Endothelial cell of umbilical vein (primary cell): ENCODE data around the gene DAP. TPM values are rescaled to one million over a fixed set of nuclear protein-coding genes. Genes with fewer than 3 reads are reported as not detected.

ENCODE experiments used
- BruUV-seq: library from RNA; stranded (reverse); fragments of 400-500 nt; replicated peaks from 2 replicates; lab custom pipeline; 2021; lab: Mats Ljungman, UMichigan
- CTCF ChIA-PET: fragments of 300-600, 350-600 bp; sonication (Branson Sonifier 250); formaldehyde crosslinking; loops from one replicate; lab custom pipeline; 2021; ENCODE audit warnings: antibody characterized with exemption, inconsistent platforms; lab: Charles Lee
- POLR2A ChIA-PET: fragments of 300-600, 350-600 bp; sonication (Branson Sonifier 250); formaldehyde crosslinking; loops from one replicate; lab custom pipeline; 2021; ENCODE audit warnings: antibody characterized with exemption, inconsistent platforms; lab: Charles Lee
- DNase-seq: peaks from one replicate; pipeline ENCODE4 v3.0.0-alpha.2; 2011; ENCODE audit warnings: low read depth, low spot score
- FAIRE-seq: peaks from 2 replicates; lab custom pipeline; 2011; peaks lifted over from hg19 to GRCh38; lab: Jason Lieb, UNC
- H2AFZ ChIP-seq: 2 replicates; pipeline ENCODE4 v1.6.0; 2012; ENCODE audit warnings: low read depth, low read length, control low read depth, inconsistent platforms
- H3K27ac ChIP-seq: 2 replicates; pipeline ENCODE4 v1.5.1; 2011; ENCODE audit warnings: low read depth, mild to moderate bottlenecking, control low read depth, low read length, moderate library complexity; ENCODE audit not compliant: insufficient read depth
- H3K27me3 ChIP-seq, 2 experiments: 2 replicates each; pipeline versions ENCODE4 v1.6.0 to v1.6.1; 2011; ENCODE audit warnings: low read length in 2 of 2, mixed read lengths in 1 of 2; ENCODE audit not compliant: control insufficient read depth in 2 of 2, insufficient read depth in 2 of 2
- H3K36me3 ChIP-seq, 2 experiments: 2 replicates in 1 of 2; 3 replicates in 1 of 2; pipeline ENCODE4 v1.5.1; 2011; ENCODE audit warnings: low read length in 2 of 2, mild to moderate bottlenecking in 1 of 2, moderate library complexity in 1 of 2; ENCODE audit not compliant: control insufficient read depth in 2 of 2, insufficient read depth in 2 of 2; ENCODE audit errors: extremely low read depth in 1 of 2
- H3K4me1 ChIP-seq: 3 replicates; pipeline ENCODE4 v1.5.1; 2011; ENCODE audit warnings: mild to moderate bottlenecking, low read length; ENCODE audit not compliant: control insufficient read depth, insufficient read depth; ENCODE audit errors: extremely low read depth
- H3K4me2 ChIP-seq: 2 replicates; pipeline ENCODE4 v1.6.1; 2011; ENCODE audit warnings: low read length, control low read depth, mixed read lengths; ENCODE audit not compliant: insufficient read depth
- H3K4me3 ChIP-seq, 3 experiments: fragments of 200-600 bp in 1 of 3; sonication (generic), shearing (Covaris generic) in 1 of 3; replicated peaks in 1 of 3; 2 replicates each; pipeline ENCODE4 v1.5.1; 2011 to 2016; ENCODE audit warnings: control low read depth in 3 of 3, low read length in 3 of 3, mild to moderate bottlenecking in 2 of 3, inconsistent platforms in 1 of 3, low read depth in 1 of 3, moderate library complexity in 1 of 3; ENCODE audit not compliant: insufficient read depth in 1 of 3
- H3K79me2 ChIP-seq: 2 replicates; pipeline ENCODE4 v1.6.0; 2012; ENCODE audit warnings: low read length, inconsistent platforms; ENCODE audit not compliant: control insufficient read depth, insufficient read depth
- H3K9ac ChIP-seq: replicated peaks from 2 replicates; pipeline ENCODE3; 2011; ENCODE audit warnings: low read length, control low read depth; ENCODE audit not compliant: insufficient read depth; ENCODE audit errors: extremely low read depth
- H3K9me1 ChIP-seq: replicated peaks from 3 replicates; pipeline ENCODE4 v1.6.0; 2011; ENCODE audit warnings: mild to moderate bottlenecking, low read length; ENCODE audit not compliant: control insufficient read depth, insufficient read depth; ENCODE audit errors: extremely low read depth
- H3K9me3 ChIP-seq: replicated peaks from 2 replicates; pipeline ENCODE4 v1.5.1; 2012; ENCODE audit warnings: low read length, inconsistent platforms; ENCODE audit not compliant: control insufficient read depth, insufficient read depth
- H4K20me1 ChIP-seq: replicated peaks from 2 replicates; pipeline ENCODE3; 2011; ENCODE audit warnings: mild to moderate bottlenecking, low read length; ENCODE audit not compliant: control insufficient read depth, insufficient read depth; ENCODE audit errors: extremely low read depth
- CTCF ChIP-seq, 2 donors: IDR thresholded peaks; 1 replicate in 1 of 2; 2 replicates in 1 of 2; pipeline ENCODE4 v1.5.1; 2011; ENCODE audit warnings: low read length in 2 of 2, mild to moderate bottlenecking in 2 of 2, moderate library complexity in 2 of 2, control low read depth in 1 of 2, inconsistent platforms in 1 of 2, low read depth in 1 of 2; ENCODE audit not compliant: insufficient read depth in 1 of 2; ENCODE audit errors: extremely low read depth in 1 of 2
- EZH2 ChIP-seq: IDR thresholded peaks from 2 replicates; pipeline ENCODE4 v1.6.1; 2012; ENCODE audit warnings: borderline replicate concordance, low read depth, mild to moderate bottlenecking, moderate library complexity, low read length, inconsistent platforms; ENCODE audit not compliant: severe bottlenecking
- FOS ChIP-seq: IDR thresholded peaks from 2 replicates; pipeline ENCODE4 v1.6.1; 2011; ENCODE audit warnings: mild to moderate bottlenecking, low read length, moderate library complexity, borderline replicate concordance; ENCODE audit not compliant: insufficient read depth
- GATA2 ChIP-seq: IDR thresholded peaks from 2 replicates; pipeline ENCODE4 v1.7.0; 2011; ENCODE audit warnings: low read depth, mild to moderate bottlenecking, moderate library complexity, mixed read lengths, low read length; ENCODE audit not compliant: insufficient read length, insufficient read depth
- JUN ChIP-seq: IDR thresholded peaks from 2 replicates; pipeline ENCODE4 v1.6.1; 2011; ENCODE audit warnings: borderline replicate concordance, low read depth; ENCODE audit not compliant: insufficient read length, insufficient read depth
- MAX ChIP-seq: IDR thresholded peaks from 2 replicates; pipeline ENCODE4 v1.6.1; 2011; ENCODE audit not compliant: insufficient read depth, insufficient read length
- MYC ChIP-seq: IDR thresholded peaks from one replicate; pipeline ENCODE4 v1.6.1; 2011; ENCODE audit warnings: mild to moderate bottlenecking, low read depth, low read length
- POLR2A ChIP-seq: IDR thresholded peaks from 2 replicates; pipeline ENCODE4 v1.6.1; 2012; ENCODE audit warnings: low read depth, mild to moderate bottlenecking, control low read depth, low read length
- POLR2AphosphoS5 ChIP-seq: IDR thresholded peaks from 2 replicates; pipeline ENCODE4 v1.6.1; 2012; ENCODE audit warnings: low read depth, mild to moderate bottlenecking, control low read depth, low read length, moderate library complexity; ENCODE audit not compliant: insufficient read depth
- dilution Hi-C: fragments of 300-500 bp; cut with MboI; formaldehyde crosslinking; loops from one replicate; pipeline ENCODE4 v1.15.0; 2019; ENCODE audit warnings: low sequenced_read_pairs; ENCODE audit not compliant: extremely low pct_ligation_motif_present
- intact Hi-C: fragments of 100-400 bp; cut with micrococcal nuclease; formaldehyde crosslinking; loops from one replicate; pipeline ENCODE4 v1.10.0; 2022
- polyA plus RNA-seq, 4 experiments: library from polyadenylated mRNA; depleted of rRNA in 3 of 4; stranded (reverse) in 3 of 4; unstranded in 1 of 4; fragments of >200 nt; gene quantifications; 2 replicates each; pipeline versions ENCODE4 v1.2.1 to v1.2.3, GENCODE V29; 2011 to 2012; ENCODE audit warnings: missing spikeins in 1 of 4
- total RNA-seq: library from RNA; stranded (reverse); gene quantifications from 2 replicates; pipeline ENCODE4 v1.2.3, GENCODE V29; 2021

DAP gene
- total and polyA plus RNA-seq, 2 donors (not counting 3 experiments of a cell fraction or from before 2014, with no cell fraction given), result 79.8 to 188 TPM

GRCh38 chr5:10730043-10730351 lies 31.0 kb downstream of the DAP start:
- no peak for DNase-seq
- CTCF ChIA-PET, result interaction anchor here (0.8 kb wide), 1 partner anchor 34 kb away, joined by 3 read pairs; no protein-coding TSS in a partner anchor
- POLR2A ChIA-PET, result no interaction called here
- Histone ChIP-seq H3K27me3 (no peaks in the 10 kb centered on the region), H4K20me1 (no peaks in the 10 kb centered on the region), H2AFZ (no peak overlapping the region), H3K9me1 (no peaks in the 10 kb centered on the region), H3K9ac (no peak overlapping the region), H3K27ac (no peak overlapping the region), H3K9me3 (no peaks in the 10 kb centered on the region), H3K4me1 (peaks cover 49% of the 10 kb centered on the region), H3K36me3 (peaks cover 0 to 12% of the 10 kb centered on the region in 2 experiments), H3K4me3 (no peak overlapping the region), H3K4me2 (no peak overlapping the region), H3K79me2 (peaks cover 48% of the 10 kb centered on the region)
- no peak for FAIRE-seq
- no peak for TF ChIP-seq POLR2A
- TF ChIP-seq CTCF (IDR thresholded peaks at IDR 0.05; ENCODE audit: extremely low read depth in 1 of 2, insufficient read depth in 1 of 2, low read depth in 1 of 2, low read length in 2 of 2), result no peak
- no peak for TF ChIP-seq MAX
- no peak for TF ChIP-seq GATA2
- no peak for TF ChIP-seq EZH2
- TF ChIP-seq FOS, result no peak
- TF ChIP-seq MYC, result no peak
- TF ChIP-seq POLR2AphosphoS5, result no peak
- TF ChIP-seq JUN, result no peak
- BruUV-seq, result no TSS peak
- dilution Hi-C loops (no loop called here), intact Hi-C loops (no loop called here)
